Astrocyte of the spinal cord (primary cell): Measurements from ENCODE around the gene AGPAT1.

Experiments
- DNase-seq: peaks from one replicate; pipeline ENCODE4 v3.0.0; 2011; ENCODE audit warnings: low read depth, low spot score
- H3K4me3 ChIP-seq: 2 replicates; pipeline ENCODE4 v1.5.1; 2011; ENCODE audit warnings: low read depth, mild to moderate bottlenecking, low read length, moderate library complexity
- in situ Hi-C: cut with HindIII; loops from 2 replicates; pipeline ENCODE4 v1.10.0; 2017; ENCODE audit warnings: low sequenced_read_pairs
- TF ChIP-seq, protein P1 (sequence below): IDR thresholded peaks from 2 replicates; pipeline ENCODE4 v1.5.1; 2012; ENCODE audit warnings: low read depth, mild to moderate bottlenecking, low read length, inconsistent platforms

The AGPAT1 gene

DNA sequence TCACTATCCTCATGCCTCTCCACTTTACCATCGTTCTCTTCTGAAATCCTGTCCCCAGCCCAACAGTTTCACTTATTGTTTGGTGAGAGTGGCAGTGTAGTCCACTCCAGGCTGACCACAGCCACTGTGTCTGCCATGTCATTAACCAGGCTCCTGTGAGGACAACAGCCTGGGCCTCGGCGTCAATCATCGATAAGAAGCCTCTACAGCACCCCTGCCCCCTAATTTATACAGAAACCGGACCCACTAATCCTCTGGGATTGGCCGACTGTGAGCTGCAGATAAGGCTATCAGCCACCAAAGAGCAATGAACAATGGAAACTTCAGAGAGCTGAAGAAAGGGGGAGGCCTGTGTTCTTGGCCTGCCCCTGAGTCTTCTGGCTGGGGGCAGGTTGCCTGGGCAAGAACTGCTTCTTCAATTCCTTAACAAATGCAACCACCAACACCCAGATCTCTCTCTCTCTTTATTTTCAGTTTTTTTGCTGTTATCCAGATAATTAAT lies 8.1 kb downstream of the AGPAT1 start:
- no peak overlapping the region for H3K4me3 ChIP-seq
- in situ Hi-C loops, result no loop called here
- TF ChIP-seq, protein P1, sequence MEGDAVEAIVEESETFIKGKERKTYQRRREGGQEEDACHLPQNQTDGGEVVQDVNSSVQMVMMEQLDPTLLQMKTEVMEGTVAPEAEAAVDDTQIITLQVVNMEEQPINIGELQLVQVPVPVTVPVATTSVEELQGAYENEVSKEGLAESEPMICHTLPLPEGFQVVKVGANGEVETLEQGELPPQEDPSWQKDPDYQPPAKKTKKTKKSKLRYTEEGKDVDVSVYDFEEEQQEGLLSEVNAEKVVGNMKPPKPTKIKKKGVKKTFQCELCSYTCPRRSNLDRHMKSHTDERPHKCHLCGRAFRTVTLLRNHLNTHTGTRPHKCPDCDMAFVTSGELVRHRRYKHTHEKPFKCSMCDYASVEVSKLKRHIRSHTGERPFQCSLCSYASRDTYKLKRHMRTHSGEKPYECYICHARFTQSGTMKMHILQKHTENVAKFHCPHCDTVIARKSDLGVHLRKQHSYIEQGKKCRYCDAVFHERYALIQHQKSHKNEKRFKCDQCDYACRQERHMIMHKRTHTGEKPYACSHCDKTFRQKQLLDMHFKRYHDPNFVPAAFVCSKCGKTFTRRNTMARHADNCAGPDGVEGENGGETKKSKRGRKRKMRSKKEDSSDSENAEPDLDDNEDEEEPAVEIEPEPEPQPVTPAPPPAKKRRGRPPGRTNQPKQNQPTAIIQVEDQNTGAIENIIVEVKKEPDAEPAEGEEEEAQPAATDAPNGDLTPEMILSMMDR, result no peak
- no peak for DNase-seq

DNA sequence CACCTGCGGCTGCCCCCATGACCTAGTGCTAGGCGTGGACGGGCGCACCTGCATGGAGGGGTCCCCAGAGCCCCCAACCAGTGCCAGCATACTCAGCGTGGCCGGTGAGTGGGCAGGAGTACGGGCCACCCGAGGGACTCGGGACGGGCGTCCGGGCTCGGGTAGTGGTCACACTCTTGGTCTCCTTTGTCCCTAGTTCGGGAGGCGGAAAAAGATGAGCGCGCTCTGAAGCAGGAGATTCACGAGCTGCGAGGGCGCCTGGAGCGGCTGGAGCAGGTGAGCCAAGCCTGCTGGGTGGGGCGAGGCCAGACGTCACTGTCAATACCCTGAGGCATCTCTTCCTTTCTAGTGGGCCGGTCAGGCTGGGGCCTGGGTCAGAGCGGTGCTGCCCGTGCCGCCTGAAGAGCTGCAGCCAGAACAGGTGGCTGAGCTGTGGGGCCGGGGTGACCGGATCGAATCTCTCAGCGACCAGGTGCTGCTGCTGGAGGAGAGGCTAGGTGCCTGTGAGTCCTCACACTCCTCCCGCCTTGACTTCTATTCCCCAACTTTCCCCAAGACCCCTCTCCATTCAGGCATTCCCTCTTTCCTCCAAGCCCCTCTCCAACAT lies 8.6 kb downstream of the AGPAT1 start:
- TF ChIP-seq, protein P1, result no peak
- no peak overlapping the region for H3K4me3 ChIP-seq
- no peak for DNase-seq
- in situ Hi-C loops, result no loop called here

DNA sequence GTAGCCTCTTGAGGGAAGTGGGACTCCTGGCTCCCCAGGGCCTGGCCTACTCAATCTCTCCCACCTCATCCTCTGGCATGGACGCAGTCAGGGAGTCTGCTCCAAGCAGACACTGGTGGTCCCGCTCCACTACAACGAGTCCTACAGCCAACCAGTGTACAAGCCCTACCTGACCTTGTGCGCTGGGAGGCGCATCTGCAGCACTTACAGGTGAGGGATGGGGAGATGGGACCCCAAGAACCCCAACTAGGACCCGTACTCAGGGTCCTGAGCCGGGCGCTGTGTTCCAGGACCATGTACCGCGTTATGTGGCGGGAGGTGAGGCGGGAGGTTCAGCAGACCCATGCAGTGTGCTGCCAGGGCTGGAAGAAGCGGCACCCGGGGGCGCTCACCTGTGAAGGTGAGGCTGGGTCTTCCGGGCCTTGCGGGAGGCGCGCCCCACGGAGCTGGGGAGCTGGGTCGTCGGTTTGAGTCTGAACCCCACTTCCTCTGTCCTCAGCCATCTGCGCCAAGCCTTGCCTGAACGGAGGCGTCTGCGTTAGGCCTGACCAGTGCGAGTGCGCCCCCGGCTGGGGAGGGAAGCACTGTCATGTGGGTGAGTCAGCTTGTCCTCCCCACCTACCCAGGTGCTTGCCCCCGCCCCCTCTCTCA lies 9.3 kb downstream of the AGPAT1 start:
- no peak for DNase-seq
- in situ Hi-C loops, result no loop called here
- TF ChIP-seq, protein P1, result no peak
- no peak overlapping the region for H3K4me3 ChIP-seq

DNA sequence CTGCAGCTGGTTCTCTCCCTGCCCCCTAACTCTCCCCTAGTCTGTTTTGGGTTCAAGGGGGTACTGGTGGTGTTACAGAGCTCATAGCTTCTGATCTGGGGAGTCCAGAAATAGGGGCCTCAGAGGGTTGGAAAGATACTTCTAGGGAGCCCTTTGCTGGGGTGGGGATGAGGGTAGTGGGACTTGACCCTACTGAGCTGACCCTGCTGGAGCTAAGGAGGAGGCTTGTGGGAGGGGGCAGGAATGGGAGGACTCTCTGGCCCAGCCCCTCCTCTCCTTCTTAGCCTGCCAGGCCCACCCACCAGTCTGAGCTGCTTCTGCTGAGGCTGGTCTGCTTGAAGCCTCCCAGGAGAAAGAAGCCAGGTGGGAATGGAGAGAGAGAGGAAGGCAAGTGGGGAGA lies 11.6 kb downstream of the AGPAT1 start, which contains the start of gene EGFL8:
TSS of gene EGFL8 (plus strand) at position 301 of the 400 bp plus-strand sequence. CDS start 1,571 bp downstream, outside the sequence.
- TF ChIP-seq, protein P1, result no peak
- DNase-seq, result no peak
- in situ Hi-C loops, result no loop called here
- no peak within 1 kb of the TSS for H3K4me3 ChIP-seq

DNA sequence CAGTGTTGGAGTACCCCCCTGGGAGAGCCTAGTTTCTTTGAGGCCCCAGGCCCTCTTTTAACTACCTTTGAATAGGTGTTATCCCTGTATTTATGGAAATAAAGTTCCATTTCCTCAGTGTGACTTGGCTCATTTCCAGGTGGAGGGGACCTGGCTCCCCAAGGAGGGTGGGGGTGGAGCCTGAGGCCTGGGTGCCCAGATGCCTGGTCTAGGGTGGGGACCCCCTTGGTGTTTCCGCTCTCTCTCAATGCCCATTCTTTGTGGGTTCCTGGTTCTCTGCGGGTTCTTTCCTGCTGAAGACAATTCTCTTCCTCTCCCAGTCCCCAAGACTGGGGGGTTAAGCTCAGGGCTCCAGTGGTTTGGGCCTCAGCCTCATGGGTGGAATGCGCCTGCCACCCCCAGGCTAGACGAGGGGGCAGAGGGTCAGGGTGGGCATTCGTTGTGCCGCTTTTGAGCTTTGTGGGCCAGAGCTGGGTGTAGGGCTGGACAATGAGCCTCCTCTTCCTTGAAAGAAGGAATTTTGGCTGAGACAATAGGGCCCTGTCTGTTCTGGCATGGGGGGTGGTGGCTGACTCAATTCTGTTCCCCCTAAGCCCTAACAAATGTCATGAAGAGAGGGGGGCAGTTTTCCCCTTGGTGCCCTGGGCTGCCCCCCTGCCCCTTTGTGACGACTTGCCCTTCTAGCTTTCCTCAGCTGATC lies 12.2 kb downstream of the AGPAT1 start:
- H3K4me3 ChIP-seq, result no peak overlapping the region
- TF ChIP-seq, protein P1, result no peak
- no peak for DNase-seq
- in situ Hi-C loops, result no loop called here

DNA sequence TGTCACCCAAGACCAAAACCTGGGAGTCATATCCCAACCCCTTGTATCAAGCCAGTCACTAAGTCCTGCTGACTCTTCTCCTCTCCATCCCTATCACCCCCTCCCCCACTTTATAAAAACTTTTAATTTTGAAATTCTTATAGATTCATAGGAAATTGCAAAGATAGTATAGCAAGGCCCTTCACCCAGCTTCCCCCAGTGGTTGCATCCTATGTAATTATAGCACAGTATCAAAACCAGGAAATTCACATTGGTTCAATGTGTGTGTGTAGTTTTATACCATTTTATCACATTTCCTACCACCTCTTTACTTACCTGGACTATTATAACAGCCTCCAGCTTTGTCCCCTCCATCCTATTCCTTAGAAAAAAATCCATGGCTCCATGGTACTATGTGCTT lies 17.8 kb downstream of the AGPAT1 start:
- H3K4me3 ChIP-seq, result no peak overlapping the region
- no peak for DNase-seq
- in situ Hi-C loops, result no loop called here
- TF ChIP-seq, protein P1, result no peak
